Nephron progenitor cell (in vitro differentiated cells): Measurements from ENCODE around the gene VOPP1.

Experiments
- DNase-seq: peaks from one replicate; pipeline ENCODE4 v3.0.0; 2021
- H3K27ac Mint-ChIP-seq: 2 replicates; pipeline ENCODE4 v1.8.0; 2021; ENCODE audit warnings: mild to moderate bottlenecking, moderate library complexity, mixed read lengths
- H3K27me3 Mint-ChIP-seq: 2 replicates; pipeline ENCODE4 v1.8.0; 2021; ENCODE audit warnings: mild to moderate bottlenecking, low read depth, mixed read lengths; ENCODE audit not compliant: poor library complexity
- H3K36me3 Mint-ChIP-seq: 2 replicates; pipeline ENCODE4 v1.8.0; 2021; ENCODE audit warnings: low read depth, mixed read lengths
- H3K4me1 Mint-ChIP-seq: 2 replicates; pipeline ENCODE4 v1.8.0; 2021; ENCODE audit warnings: mixed read lengths
- H3K4me3 Mint-ChIP-seq: 2 replicates; pipeline ENCODE4 v1.8.0; 2021; ENCODE audit warnings: mild to moderate bottlenecking, moderate library complexity, mixed read lengths
- H3K9me3 Mint-ChIP-seq: 2 replicates; pipeline ENCODE4 v1.8.0; 2021; ENCODE audit warnings: mild to moderate bottlenecking, moderate library complexity, mixed read lengths
- TF ChIP-seq, protein P1 (sequence below): fragments of 200-600 bp; sonication (generic); IDR thresholded peaks from 2 replicates; pipeline ENCODE4 v1.5.0; 2021; ENCODE audit warnings: antibody characterized with exemption

The VOPP1 gene

DNA sequence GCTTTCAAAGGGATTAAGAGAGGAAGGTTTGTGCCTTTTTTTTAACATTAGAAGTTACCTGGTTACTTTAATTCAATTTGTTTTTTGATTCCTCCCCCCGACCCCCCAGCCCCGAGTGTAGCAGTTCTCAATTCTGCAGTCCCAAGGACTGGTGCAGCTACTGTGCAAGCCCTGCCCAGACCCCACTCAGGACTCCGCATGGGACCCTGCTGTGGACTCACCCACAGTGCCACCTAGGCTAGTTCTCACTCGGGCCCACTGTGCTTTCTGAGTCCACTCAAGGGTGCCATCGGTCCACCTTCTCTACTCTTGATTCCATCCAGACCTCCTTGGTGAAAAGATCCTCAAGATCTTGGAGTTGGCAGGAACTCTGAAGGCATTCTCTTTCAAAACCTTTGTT, 77.4 kb downstream of the VOPP1 start:
- Mint-ChIP-seq H3K9me3 (no peaks in the 10 kb centered on the region), H3K27me3 (peaks cover 2% of the 10 kb centered on the region), H3K27ac (no peak overlapping the region), H3K4me3 (no peak overlapping the region), H3K36me3 (peaks cover 20% of the 10 kb centered on the region), H3K4me1 (peaks cover 27% of the 10 kb centered on the region)
- TF ChIP-seq, protein P1, sequence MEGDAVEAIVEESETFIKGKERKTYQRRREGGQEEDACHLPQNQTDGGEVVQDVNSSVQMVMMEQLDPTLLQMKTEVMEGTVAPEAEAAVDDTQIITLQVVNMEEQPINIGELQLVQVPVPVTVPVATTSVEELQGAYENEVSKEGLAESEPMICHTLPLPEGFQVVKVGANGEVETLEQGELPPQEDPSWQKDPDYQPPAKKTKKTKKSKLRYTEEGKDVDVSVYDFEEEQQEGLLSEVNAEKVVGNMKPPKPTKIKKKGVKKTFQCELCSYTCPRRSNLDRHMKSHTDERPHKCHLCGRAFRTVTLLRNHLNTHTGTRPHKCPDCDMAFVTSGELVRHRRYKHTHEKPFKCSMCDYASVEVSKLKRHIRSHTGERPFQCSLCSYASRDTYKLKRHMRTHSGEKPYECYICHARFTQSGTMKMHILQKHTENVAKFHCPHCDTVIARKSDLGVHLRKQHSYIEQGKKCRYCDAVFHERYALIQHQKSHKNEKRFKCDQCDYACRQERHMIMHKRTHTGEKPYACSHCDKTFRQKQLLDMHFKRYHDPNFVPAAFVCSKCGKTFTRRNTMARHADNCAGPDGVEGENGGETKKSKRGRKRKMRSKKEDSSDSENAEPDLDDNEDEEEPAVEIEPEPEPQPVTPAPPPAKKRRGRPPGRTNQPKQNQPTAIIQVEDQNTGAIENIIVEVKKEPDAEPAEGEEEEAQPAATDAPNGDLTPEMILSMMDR, result no peak
- DNase-seq, result no peak

DNA sequence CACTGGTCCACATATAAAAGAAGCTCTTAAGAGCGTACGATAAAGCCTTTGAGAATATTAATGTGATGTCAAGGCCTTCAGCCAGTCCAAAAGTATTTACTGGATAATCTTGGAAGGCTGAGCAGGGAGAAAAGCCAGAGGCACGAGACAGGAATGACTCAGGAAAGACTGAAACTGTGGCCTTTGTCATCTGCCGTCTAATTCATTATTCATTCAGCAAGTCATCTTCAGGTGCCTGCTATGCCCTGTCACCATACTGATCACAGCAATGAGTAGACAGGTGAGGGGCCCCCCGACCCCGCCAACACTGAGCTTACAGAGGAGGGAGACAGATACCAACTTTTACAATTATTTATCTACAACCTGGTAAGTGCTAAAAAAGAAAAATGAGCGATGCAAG, 78.9 kb downstream of the VOPP1 start:
- Mint-ChIP-seq H3K27ac (no peak overlapping the region), H3K4me3 (no peak overlapping the region)

DNA sequence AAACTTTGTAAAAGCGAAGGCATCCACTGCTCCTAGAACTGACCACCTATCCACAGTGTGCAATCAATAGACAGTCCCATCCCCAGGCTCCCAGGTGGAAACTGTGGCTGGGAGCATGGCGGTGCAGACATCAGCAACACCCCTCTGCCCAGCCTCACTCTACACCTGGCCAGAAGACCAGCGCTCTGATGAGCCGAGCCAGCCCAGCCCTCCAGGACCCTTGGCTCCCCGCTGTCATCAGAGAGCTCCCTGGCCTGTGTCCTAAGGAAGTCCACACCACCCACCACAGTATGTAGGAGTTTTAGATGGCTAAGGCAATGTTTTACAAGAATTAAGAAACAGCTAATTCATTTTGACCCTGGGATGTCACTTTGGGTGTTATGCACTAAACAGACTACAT, 81.0 kb downstream of the VOPP1 start:
- H3K36me3 Mint-ChIP-seq, result peaks cover 20% of the 10 kb centered on the region
- H3K4me3 Mint-ChIP-seq, result no peak overlapping the region
- DNase-seq, result no peak
- H3K9me3 Mint-ChIP-seq, result no peaks in the 10 kb centered on the region
- TF ChIP-seq, protein P1, result no peak
- peaks cover 16% of the 10 kb centered on the region for H3K4me1 Mint-ChIP-seq
- no peaks in the 10 kb centered on the region for H3K27me3 Mint-ChIP-seq
- H3K27ac Mint-ChIP-seq, result no peak overlapping the region

More for the DNA sequence above, 78.9 kb downstream of the VOPP1 start:
- no peaks in the 10 kb centered on the region for H3K9me3 Mint-ChIP-seq
- H3K27me3 Mint-ChIP-seq, result no peaks in the 10 kb centered on the region
- peaks cover 20% of the 10 kb centered on the region for H3K36me3 Mint-ChIP-seq
- no peak for DNase-seq
- H3K4me1 Mint-ChIP-seq, result peaks cover 18% of the 10 kb centered on the region
- TF ChIP-seq, protein P1, result no peak

DNA sequence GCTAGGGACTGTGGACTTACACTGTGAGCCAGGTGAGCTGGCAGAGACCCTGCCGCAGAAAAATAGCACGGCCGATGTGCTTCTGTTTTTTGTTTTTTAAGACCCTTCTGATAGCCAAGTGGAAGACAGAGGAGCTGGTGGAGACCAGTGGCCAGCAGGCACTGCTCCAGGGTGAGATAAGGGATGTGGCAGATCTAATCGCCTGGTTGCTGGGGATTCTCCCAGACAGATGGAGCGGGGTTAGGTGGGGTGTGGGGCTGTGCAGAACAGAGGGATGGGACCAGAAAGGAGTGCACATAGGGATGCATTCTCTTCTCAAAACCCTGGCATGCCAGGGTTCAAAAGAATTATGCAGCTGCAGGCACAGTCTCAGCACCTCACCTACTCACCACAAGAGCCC, 82.2 kb downstream of the VOPP1 start:
- Mint-ChIP-seq H3K27ac (peak overlapping the region; percentile 75), H3K9me3 (no peaks in the 10 kb centered on the region), H3K27me3 (no peaks in the 10 kb centered on the region), H3K4me3 (no peak overlapping the region), H3K36me3 (peaks cover 15% of the 10 kb centered on the region), H3K4me1 (peaks cover 18% of the 10 kb centered on the region)
- TF ChIP-seq, protein P1, result no peak
- DNase-seq, result no peak

DNA sequence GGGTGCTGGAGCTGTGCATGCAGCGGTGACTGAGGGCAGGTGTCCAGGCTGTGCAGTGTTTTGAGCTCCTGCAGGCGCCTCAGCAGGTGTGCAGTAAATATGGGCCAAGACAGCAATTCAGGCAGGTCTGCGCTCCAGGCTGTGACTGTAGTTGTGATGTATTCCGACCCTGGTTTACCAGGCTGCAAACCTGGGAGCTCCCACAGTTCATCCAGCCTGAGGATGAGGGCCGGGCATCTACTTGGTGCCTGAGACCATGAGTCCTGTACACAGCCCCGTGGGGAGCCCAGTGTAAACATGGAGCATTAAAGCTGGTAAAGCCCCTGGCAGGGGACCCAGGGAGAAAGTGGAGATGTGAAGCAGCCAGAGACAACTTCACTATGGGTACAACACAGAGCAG, 82.8 kb downstream of the VOPP1 start:
- Mint-ChIP-seq H3K36me3 (peaks cover 15% of the 10 kb centered on the region), H3K4me3 (no peak overlapping the region)

DNA sequence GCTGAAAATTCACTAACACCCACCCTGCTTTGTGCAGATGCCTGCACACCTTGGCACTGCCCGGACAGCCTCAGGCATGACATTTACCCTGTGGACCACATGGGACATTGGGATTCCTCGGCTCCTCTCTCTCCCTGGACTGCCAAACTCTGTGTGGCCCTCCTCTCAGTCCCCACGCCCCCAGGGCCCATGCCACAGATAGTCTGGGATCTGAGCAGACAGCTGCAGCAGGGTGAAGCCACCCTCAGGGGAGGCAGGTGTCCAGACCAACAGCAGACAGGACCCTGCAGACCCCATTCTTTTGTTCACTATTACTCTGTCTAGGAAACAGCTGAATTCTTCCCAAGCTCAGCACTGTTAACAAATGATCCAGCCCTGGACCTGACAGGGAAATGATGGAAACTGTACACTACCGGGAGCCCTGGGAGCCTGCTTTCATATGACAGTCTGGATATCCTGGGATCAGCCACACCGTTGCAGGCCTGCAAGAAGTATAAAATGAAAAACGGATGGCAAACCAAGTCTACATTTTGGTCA, 83.4 kb downstream of the VOPP1 start:
- Mint-ChIP-seq H3K36me3 (peaks cover 14% of the 10 kb centered on the region), H3K4me1 (peaks cover 21% of the 10 kb centered on the region), H3K4me3 (no peak overlapping the region), H3K27ac (no peak overlapping the region), H3K9me3 (no peaks in the 10 kb centered on the region), H3K27me3 (no peaks in the 10 kb centered on the region)
- no peak for DNase-seq
- TF ChIP-seq, protein P1, result no peak

More for the DNA sequence above, 82.8 kb downstream of the VOPP1 start:
- TF ChIP-seq, protein P1, result no peak
- DNase-seq, result no peak
- Mint-ChIP-seq H3K9me3 (no peaks in the 10 kb centered on the region), H3K27me3 (no peaks in the 10 kb centered on the region), H3K4me1 (peaks cover 21% of the 10 kb centered on the region), H3K27ac (peak overlapping the region; percentile 75)
